ENCODE results near the gene ANTKMT.

DNA sequence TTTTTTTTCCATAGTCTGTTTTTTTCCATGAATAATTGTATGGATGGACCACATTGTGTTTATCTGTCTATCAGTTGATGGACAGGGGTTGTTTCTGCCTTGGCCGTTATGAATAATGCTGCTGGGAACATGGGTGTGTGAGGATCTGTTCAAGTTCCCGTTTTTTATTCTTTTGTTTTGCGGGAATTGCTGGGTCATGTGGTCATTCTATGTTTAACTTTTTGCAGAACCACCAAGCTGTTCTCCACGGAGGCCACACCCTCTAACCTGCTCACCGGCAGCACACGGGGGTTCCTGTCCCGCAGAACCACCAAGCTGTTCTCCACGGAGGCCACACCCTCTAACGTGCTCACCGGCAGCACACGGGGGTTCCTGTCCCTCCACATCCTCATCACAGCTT lies 33.7 kb downstream of the ANTKMT start:
- no peak for TF ChIP-seq EZH2phosphoT487 (IDR thresholded peaks at IDR 0.05)
- TF ChIP-seq, protein P1, sequence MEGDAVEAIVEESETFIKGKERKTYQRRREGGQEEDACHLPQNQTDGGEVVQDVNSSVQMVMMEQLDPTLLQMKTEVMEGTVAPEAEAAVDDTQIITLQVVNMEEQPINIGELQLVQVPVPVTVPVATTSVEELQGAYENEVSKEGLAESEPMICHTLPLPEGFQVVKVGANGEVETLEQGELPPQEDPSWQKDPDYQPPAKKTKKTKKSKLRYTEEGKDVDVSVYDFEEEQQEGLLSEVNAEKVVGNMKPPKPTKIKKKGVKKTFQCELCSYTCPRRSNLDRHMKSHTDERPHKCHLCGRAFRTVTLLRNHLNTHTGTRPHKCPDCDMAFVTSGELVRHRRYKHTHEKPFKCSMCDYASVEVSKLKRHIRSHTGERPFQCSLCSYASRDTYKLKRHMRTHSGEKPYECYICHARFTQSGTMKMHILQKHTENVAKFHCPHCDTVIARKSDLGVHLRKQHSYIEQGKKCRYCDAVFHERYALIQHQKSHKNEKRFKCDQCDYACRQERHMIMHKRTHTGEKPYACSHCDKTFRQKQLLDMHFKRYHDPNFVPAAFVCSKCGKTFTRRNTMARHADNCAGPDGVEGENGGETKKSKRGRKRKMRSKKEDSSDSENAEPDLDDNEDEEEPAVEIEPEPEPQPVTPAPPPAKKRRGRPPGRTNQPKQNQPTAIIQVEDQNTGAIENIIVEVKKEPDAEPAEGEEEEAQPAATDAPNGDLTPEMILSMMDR (IDR thresholded peaks at IDR 0.05): no peak
